Stimulated activated CD8-positive, alpha-beta memory T cell treated with anti-CD3 and anti-CD28 coated beads, Interleukin-4, amount 100 ng/mL, for 48 hours (primary cell): ENCODE data around the gene CDC123.
A peak's percentile ranks its signal among the peaks of the same experiment; 100 is the strongest.
"Not testable (repeated sequence)": the region's sequence is repeated elsewhere in the genome, so short reads cannot be mapped to it uniquely, and the experiment has no call there.

Experiments
- DNase-seq: peaks from one replicate; pipeline ENCODE4 v3.0.0-alpha.2; 2020

CDC123 gene

DNA sequence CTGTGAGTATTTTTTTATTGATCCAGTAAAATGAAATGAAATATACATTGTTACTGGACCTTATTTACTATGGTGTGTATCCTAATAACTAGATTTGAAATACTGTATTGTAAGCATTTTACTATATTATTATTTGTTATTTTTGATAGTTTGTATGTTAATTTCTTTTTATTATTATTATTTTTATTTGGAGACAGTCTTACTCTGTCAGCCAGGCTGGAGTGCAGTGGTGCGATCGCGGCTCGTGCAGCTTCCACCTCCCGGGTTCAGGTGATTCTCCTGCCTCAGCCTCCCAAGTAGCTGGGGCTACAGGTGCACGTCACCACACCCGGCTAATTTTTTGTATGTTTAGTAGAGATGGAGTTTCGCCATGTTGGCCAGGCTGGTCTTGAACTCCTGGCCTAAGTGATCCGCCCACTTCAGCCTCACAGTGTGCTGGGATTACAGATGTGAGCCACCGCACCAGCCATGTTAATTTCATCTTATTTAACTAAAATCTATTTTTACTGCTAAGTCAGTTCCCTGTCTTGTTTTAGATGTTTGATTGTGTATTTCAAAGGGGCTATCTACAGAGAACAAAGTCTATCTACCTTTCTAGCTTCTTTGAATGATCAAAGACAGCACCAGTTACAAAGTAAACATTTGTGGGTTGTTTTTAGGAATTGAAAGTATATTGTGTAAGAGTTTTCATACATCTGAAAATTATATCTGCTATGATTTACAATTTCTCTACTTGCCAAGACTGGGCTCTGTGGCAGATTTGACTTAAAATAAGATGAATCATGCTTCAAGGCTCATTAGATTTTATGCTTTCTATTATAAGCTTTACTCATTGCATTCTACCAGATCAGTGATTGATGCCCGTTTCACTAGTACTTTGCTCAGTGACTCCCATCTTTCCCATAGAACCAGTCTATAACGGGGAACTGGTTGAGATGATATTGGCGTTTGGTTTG is 41.6 kb downstream of the CDC123 start:
- DNase-seq = no peak

DNA sequence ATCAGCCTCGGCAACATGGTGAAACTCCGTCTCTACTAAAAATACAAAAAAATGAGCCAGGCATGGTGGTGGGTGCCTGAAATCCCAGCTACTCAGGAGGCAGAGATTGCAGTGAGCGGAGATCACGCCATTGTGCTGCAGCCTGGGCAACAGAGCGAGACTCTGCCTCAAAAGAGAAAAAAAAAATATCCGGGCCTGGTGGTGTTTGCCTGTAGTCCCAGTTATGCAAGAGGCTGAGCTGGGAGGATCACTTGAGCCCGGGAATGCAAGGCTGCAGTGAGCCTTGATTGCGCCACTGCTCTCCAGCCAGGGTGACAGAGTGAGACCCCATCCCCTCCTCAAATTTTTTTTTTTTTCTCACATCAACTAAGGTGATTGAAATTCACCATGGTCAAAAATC is 42.8 kb downstream of the CDC123 start:
- no peak for DNase-seq

DNA sequence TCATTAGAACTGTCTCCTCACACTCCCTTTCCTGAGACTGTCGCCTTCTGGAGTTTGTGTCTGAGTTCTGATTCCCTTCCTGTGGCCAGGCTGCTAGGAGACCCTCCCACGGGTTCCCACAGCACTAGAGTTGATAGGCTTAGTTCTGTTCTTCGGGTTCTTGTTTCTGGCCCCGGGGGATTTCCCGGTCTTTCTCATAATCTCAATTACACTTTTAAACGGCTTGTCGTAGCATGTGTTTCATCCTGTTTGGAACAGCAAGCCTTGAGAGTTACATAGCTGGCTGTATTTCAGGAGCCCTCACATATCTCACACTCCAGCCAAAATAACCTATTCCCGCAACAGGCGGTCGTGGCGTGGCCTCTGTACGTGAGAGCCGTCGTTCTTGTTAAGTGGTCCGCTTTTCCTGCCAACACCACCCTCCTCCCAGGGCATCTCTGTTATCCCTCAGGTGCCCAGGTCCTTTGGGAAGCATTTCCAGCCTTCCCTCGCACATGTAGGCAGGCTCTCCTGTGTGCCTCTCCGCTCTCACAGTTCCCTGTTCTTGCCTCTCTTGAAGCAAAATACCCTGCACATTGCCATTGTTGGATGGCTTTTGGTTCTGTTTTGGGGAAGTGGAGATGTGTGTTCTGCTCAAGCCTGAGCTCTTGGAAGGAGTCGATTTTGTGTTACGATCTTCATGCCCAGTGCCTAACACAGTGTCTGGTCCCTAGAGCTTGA is 46.0 kb downstream of the CDC123 start:
- peak; percentile 75 for DNase-seq

DNA sequence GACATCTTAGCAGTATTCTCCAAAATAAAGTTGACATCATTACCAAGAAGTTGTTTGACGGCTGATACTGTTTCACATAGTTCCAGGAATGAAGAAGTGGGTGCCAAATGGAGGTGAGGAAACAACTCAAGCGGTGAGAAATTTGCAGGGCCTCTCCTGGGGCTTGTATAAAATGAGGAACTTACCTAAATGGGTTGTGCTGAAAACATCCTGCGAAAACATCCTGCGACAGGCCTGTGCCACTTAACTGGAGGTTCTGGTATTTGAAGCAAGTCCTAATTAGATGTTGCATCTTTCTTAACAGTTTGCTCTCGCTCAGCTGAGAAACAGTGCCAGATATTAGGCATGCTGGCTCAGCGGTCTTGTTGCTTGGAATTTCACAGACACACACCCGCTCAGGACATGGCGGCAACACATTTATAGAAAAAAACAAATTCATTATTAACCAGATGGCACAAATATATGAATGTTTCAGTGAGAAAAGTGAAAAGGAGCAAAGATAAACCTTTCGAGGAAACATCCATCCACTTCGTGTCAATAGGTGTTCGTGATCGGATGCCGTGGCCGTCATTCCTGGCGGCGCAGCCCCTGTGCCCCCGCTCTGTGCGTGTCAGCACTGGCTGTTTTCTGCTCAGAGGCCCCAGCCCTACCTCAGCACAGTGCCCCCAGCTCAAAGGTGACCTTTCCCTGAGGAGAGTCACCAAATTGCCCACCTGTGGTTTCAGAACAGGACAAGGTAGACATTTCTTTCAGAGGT is 48.1 kb downstream of the CDC123 start:
- DNase-seq = no peak

DNA sequence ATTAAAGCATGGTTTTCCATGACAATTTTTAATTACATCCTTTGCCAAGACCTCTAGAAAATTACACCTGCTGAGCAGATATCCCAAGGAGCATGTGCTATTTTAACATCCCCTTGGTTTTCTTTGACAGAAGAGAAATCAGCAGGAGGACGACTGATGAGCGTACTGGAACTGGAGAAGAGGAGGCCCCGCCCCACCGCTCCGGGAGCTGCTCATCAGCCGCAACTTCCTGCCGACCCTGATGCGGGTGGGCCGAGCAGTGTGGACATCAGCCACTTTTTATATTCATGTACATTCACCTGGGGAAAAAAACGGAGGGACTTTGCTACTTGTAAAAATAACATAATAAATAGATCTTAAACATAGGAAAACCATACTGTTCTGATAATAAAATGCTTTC is 54.2 kb downstream of the CDC123 start:
- no peak for DNase-seq

DNA sequence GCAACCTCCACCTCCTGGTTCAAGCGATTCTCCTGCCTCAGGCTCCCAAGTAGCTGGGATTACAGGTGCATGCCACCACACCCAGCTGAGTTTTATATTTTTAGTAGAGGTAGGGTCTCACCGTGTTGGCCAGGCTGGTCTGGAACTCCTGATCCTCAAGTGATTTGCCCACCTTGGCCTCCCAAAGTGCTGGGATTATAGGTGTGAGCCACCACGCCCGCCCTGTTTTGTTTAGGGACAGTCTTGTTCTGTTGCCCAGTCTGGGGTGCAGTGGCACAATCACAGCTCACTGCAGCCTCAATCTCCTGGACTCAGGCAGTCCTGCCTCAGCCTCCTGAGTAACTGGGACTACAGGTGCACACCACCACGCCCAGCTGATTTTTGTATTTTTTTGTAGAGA is 54.7 kb downstream of the CDC123 start:
- DNase-seq = not testable (repeated sequence)

DNA sequence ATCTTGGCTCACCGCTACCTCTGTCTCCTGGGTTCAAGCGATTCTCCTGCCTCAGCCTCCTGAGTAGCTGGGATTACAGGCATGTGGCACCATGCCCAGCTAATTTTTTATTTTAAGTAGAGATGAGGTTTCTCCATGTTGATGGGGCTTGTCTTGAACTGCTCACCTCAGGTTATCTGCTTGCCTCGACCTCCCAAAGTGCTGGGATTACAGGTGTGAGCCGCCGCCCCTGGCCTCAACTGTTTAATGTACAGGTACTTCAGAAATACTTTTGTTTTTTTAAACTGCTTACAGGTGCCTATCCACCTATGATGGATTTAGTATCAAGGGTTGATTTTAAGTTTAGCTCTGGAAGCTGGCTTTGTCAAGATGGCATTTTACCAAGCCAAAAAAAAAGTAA is 55.6 kb downstream of the CDC123 start:
- no peak for DNase-seq

DNA sequence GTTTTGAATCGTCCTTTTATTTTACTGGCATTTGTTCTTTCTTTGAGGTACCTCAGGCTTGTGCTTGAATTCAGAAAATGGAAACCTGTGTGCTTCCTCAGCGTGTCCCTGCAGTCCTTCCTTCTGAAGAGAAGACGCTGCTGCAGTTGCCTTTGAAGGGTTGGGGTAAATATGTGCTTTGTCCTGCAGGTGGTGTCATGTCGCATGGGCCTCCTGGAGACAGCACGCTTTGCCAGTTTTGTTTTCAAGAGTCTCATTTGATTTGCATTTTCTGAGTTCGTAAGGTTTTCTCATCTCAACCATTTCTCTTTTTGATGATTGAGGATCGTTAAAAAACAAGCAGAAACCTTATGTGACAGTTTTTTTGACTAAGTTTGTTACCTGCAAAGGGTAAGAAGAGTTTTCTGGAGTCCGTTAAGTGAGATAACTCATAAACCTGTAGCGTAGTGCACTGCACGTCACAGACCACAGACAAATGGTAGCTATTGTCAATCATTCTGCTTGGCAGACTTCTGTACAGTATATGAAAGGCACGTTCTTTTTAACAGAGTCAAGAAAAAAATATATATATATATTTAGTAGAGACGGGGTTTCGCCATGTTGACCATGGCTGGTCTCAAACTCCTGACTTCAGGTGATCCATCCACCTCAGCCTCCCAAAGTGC is 57.0 kb downstream of the CDC123 start:
- no peak for DNase-seq

DNA sequence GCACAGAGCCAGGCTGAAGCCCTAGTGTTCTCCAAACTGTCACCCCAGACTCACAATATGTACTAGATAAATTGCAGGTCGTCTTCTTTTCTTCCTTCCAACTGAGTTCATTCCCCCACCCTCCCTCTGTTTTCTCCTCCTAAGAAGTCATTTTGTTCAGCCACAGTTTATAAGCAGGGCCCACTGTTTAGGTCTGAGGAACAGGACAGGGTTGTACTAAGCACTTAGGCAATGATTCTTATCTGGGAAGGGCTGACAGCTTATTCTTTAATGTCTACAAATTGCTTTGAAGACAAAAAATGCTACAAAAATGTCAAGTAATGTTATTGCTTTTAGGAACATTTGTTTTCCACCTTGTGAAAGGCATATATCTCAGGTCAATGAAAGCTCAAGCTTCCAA is 59.1 kb downstream of the CDC123 start:
- DNase-seq = no peak

DNA sequence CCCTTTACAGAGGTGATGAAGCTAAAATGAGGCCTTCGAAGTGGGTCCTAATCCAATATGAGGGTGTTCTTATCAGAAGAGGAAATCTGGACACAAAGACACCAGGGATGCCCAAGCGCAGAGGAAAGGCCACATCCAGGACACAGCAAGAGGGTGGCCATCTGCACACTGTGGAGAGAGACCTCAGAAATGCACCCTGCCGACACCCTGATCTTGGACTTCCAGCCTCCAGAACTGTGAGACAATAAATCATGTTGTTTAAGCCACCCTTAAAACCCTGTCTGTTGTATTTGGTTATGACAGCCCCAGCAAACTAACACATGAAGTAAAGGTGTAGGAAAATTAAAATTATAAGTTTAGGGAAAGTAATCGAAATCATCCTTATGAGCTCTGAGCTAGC is 64.0 kb downstream of the CDC123 start:
- DNase-seq = no peak

DNA sequence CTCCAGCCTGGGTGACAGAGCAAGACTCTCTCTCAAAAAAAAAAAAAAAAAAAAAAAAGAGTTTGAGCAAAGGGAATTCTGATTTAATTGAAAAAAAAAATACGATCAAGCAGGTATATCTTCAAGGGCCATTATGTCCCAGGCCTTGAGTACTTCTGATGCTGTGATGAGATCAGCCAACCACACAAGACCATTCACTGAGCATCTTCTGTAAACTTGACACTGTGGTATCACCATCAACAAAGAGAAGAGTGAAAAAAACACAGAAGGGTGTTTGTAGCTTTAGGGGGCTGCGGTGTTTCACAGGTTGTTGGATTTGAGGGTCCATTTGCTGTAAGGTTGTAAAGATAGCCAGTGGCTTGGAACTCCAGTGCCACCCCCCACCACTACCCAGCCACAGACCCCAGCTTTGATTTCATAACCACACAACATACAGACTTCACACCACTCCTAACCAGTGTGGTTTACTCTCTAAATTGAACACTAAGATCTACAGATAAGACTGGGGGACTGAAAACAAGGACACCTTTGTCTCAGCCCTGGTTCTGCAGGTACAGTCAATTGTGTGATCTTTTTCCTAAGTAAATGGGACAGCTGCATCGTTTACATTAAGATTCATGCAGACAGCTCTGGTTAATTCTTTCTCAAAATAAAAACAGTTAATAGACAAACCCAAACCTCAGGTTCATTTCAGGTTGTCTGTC is 66.4 kb downstream of the CDC123 start:
- DNase-seq = no peak

DNA sequence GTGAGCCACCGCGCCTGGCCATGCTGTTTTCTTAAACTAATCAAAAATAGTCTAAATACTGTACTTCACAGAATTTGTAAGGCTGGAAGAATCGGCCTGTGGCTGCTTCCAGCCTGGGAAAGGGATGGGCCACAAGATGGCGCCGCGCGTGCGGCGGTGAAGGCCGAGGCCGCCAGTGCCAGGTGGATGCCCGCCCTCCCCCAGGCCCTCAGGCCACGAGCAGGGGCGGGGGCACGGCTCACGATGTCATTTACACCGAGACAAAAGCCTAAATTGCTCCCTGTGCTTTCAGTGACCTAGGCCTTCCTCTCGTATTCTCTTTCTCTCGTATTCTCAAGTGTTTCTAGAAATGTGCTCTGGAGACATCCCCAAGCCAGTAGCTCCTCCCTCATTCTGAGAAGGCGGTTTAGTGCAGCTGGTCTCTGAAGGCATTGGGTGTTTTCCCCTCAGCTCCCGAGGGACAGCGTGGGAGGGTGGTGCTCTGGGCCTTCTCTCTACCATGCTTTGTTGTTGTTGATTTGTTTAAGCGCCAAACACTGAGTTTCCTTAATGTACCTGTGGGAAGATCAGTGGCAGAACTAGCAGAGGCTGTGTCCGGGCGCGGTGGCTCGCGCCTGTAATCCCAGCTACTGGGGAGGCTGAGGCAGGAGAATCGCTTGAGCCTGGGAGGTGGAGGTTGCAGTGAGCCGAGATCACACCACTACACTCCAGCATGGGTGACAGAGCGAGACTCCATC is 68.4 kb downstream of the CDC123 start:
- DNase-seq = peak; percentile 83

DNA sequence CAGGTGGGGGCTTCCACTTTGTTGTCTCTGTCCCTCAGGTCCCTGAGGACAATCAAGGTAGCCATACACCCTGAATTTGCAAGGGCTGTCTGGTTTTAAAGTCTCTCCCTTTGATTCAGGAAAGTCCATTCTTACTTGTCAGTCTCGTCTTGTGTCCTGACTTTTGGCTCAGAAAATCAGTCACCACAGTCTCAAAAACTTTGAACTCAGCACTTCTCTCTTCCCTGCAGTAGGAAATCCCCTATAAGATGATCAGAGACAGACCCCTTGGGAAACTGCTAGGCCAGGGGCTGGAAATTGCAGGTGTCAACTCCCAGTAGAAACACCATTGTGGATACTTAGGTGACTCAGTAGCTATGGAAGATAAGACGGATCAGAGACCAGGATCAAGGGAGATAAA is 73.1 kb downstream of the CDC123 start:
- DNase-seq = no peak

DNA sequence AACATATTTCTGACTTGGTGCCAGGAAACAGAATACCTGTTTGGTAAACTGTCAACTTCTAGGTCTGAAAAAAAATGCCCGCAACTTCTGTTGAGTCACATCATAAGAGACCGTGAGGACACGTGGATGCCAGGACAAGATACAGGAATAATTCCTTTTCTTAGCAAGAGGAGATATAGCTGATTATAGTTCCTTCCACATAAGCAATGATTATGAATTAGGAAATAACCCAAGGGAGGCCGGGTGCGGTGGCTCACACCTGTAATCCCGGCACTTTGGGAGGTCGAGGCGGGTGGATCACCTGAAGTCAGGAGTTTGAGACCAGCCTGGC is 75.2 kb downstream of the CDC123 start:
- DNase-seq = no peak

DNA sequence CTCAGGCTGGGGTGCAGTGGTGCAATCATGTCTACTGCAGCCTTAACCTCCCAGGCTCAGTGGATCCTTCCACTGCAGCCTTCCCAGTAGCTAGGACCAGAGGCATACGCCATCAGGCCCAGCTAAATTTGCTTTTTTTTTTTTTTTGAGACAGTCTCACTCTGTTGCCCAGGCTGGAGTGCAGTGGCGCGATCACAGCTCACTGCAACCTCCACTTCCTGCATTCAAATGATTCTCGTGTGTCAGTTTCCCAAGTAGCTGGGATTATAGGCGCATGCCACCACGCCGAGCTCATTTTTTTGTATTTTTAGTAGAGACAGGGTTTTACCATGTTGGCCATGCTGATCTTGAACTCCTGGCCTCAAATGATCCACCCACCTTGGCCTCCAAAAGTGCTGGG is 81.9 kb downstream of the CDC123 start:
- DNase-seq = not testable (repeated sequence)

DNA sequence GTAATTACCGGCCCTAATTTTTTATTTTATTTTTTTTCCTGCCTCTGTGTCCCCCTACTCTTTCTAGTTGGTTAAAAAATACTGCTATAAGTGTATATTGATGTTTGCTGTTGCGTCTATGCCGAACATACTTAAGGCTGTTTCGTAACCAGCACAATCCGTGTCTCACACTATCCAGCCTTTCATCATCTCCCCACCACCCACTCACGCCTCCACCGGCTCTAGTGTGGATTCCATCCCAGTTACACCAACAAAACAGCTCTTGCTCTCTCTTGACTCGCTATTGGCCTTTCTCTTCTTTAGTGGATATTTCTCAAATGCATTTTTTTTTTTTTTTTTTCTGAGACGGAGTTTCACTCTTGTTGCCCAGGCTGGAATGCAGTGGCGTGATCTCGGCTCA is 83.3 kb downstream of the CDC123 start:
- DNase-seq = no peak

DNA sequence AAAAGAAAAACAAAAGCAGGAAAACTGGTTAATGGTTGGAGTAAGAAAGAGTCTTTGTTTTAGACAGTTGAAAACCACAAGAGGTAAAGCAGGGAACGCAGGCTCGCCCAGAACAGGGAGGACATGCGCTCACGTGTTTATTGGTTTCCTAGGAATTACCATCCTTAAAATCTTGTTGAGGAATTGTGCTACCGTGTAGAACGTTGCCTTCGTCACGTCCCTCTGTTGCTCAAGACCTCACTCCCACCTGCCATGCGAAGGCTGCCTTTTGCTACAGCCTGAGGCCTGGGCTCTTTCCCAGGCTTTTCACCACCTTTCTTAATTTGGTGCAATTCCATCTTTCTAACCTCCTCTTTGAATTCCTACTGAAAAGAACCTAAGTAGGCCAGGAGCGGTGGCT is 91.8 kb downstream of the CDC123 start:
- DNase-seq = no peak

DNA sequence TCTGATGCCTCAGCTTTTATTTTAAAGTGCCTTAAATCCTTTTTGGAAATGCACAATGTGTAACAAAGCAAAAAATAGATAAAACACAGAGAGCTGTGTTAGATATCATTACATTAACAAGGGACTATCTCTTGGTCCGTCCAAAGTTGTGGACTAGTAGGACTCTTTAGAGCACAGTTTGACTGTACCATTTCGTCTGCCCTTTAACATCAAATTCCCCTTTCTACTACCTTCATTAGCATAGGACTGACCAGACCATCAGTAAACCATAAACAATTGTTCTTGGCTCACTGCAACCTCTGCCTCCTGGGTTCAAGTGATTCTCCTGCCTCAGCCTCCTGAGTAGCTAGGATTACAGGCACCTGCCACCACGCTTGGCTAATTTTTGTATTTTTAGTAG is 101.8 kb downstream of the CDC123 start:
- not testable (repeated sequence) for DNase-seq

DNA sequence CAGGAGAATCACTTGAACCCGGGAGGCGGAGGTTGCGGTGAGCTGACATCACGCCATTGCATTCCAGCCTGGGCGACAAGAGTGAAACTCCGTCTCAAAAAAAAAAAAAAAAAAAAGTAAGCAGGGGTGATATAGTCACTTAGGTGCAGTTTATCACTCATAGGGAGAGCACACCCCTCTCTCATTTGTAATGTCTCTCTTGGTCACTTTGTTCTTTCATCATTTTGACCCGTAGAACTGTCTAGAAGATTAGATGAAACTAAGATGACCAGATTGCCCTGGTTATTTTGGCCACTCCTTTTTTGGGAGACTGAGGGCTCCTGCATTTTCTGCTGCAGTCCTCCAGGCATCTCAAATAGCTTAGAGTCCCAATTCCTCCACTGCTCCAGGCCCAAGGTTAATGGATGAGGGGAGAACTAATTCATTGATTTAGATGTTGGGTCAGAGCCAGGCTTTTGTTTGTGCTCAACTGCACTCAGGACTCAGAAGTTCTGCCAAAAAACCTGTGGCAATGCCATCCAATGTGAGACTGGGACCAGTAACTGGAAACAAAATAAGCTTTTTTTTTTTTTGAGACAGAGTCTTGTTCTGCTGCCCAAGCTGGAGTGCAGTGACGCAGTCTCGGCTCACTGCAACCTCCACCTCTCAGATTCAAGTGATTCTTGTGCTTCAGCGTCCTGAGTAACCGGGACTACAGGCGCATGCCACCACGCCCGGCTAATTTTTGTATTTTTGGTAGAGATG is 103.4 kb downstream of the CDC123 start:
- no peak for DNase-seq
